ENCODE data around the gene CRACR2B. TPM values are rescaled to one million over a fixed set of nuclear protein-coding genes. Genes with fewer than 3 reads are reported as not detected.

Gene CRACR2B
- total RNA-seq, 4 donors from 2014 or later: 0.48 to 5.7 (median 3.5) TPM

DNA sequence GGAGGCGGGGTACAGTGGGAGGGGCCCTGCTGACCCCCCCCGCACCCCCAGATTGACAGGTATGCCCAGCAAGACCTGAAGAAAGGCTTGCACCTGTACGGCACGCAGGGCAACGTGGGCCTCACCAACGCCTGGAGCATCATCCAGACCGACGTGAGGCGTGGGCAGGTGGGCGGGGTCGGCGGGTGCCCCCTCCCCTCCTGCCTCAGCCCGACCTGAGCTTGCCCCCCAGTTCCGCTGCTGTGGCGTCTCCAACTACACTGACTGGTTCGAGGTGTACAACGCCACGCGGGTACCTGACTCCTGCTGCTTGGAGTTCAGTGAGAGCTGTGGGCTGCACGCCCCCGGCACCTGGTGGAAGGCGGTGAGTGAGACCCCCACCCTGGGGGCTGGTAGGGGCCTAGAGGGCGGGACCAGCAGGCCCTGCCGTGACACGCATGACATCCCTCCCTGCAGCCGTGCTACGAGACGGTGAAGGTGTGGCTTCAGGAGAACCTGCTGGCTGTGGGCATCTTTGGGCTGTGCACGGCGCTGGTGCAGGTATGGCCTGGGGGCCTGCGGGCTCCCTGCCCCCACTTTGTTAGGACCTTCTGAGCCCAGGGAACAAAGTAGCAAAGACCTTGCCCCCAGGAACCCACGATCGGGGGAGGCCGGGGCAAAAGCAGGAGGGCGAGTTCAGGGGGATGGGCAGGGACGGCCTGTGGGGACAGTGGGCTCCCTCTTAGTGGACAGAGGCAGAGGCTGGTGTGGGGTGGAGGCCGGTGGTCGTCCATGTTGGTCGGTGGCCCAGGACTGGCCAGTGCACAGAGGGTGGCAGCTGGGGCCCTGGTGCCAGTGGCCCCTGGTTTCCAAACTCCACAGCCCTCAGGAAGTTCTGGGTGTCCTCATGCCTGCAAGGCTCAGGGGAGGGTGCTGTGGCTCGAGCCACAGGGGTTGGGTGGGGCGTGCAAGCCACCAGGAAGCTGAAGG, 38.0 kb downstream of the CRACR2B start:
- Histone ChIP-seq H3K4me3 (no peak overlapping the region), H3K27ac (no peak overlapping the region), H3K9me3 (no peaks in the 10 kb centered on the region), H3K27me3 (no peaks in the 10 kb centered on the region), H3K36me3 (peaks cover 0 to 66% (median 7%) of the 10 kb centered on the region in 3 donors), H3K4me1 (peaks cover 0 to 11% (median 0%) of the 10 kb centered on the region in 3 donors)
- intact Hi-C loops (cut with DNase I): no loop called here
- WGBS, 2 donors: 67 to 77% methylated on average over 3 to 10 of the region's 41 CpGs
- no peak for DNase-seq
- no peak for TF ChIP-seq POLR2A (IDR thresholded peaks at IDR 0.05)
- TF ChIP-seq CTCF (IDR thresholded peaks at IDR 0.05): no peak

- intact Hi-C loops (cut with DNase I): no loop called here
- Histone ChIP-seq H3K36me3 (peaks cover 0 to 66% (median 7%) of the 10 kb centered on the region in 3 donors), H3K4me3 (no peak overlapping the region), H3K27me3 (no peaks in the 10 kb centered on the region), H3K27ac (no peak overlapping the region), H3K9me3 (no peaks in the 10 kb centered on the region), H3K4me1 (peaks cover 0 to 11% (median 0%) of the 10 kb centered on the region in 3 donors)
- TF ChIP-seq CTCF (IDR thresholded peaks at IDR 0.05) (no peak), POLR2A (IDR thresholded peaks at IDR 0.05) (no peak)
- WGBS, 2 donors: 84% methylated on average over 9 of the region's 14 CpGs; no CpG with 5 or more reads in 1 of the 2 donors
- no peak for DNase-seq
These were observed 38.8 kb downstream of the CRACR2B start for GRCh38 chr11:866481-866880.

DNA sequence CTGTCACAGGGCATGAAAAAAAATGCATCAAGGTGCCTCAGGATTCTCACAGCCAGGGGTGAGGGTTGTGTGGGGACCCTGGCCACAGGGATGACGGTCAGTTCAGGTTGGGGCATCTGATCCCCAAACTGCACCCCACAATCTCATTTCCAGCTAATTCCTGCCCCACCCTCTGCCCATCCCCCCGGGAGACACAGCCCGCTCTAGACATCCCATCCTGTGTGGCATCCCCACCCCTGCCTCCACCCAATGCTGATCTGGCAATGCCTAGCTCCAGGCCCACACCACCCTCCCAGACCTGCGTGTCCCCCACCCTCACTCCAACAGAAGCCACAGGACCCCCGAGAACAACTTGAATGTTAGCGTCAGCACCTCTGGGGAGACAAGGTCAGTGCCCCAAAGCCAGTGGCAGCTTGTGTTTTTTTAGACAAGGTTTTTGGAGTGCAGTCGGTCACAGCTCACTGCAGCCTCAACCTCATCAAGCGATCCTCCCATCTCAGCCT, 40.2 kb downstream of the CRACR2B start:
- H3K27me3 ChIP-seq: no peaks in the 10 kb centered on the region
- H3K4me1 ChIP-seq: no peaks in the 10 kb centered on the region
- H3K36me3 ChIP-seq: peaks cover 0 to 59% (median 2%) of the 10 kb centered on the region in 3 donors
- H3K4me3 ChIP-seq: no peak overlapping the region
- H3K27ac ChIP-seq: no peak overlapping the region
- no peak for DNase-seq
- 75 to 86% methylated on average over 4 of the region's 8 CpGs for WGBS, 2 donors
- intact Hi-C loops (cut with DNase I): no loop called here
- TF ChIP-seq CTCF (IDR thresholded peaks at IDR 0.05) (no peak), POLR2A (IDR thresholded peaks at IDR 0.05) (no peak)
- no peaks in the 10 kb centered on the region for H3K9me3 ChIP-seq

GRCh38 chr11:868394-868793, 40.7 kb downstream of the CRACR2B start:
- TF ChIP-seq POLR2A (IDR thresholded peaks at IDR 0.05): no peak
- no peak for TF ChIP-seq CTCF (IDR thresholded peaks at IDR 0.05)
- 85% methylated on average over 8 to 9 of the region's 17 CpGs for WGBS, 2 donors
- H3K27ac ChIP-seq: no peak overlapping the region
- intact Hi-C loops (cut with DNase I): no loop called here
- H3K27me3 ChIP-seq: no peaks in the 10 kb centered on the region
- no peaks in the 10 kb centered on the region for H3K9me3 ChIP-seq
- H3K36me3 ChIP-seq: peaks cover 0 to 54% (median 0%) of the 10 kb centered on the region in 3 donors
- H3K4me1 ChIP-seq: no peaks in the 10 kb centered on the region
- no peak overlapping the region for H3K4me3 ChIP-seq
- DNase-seq: no peak

GRCh38 chr11:868802-869201, 41.1 kb downstream of the CRACR2B start:
- no peak overlapping the region for H3K4me3 ChIP-seq
- H3K36me3 ChIP-seq: peaks cover 0 to 50% (median 0%) of the 10 kb centered on the region in 3 donors
- H3K9me3 ChIP-seq: no peaks in the 10 kb centered on the region
- TF ChIP-seq CTCF (IDR thresholded peaks at IDR 0.05): no peak
- no peak for TF ChIP-seq POLR2A (IDR thresholded peaks at IDR 0.05)
- H3K27ac ChIP-seq: no peak overlapping the region
- intact Hi-C loops (cut with DNase I): no loop called here
- 80% methylated on average over 3 of the region's 12 CpGs; no CpG with 5 or more reads in 1 of the 2 donors for WGBS, 2 donors
- no peaks in the 10 kb centered on the region for H3K4me1 ChIP-seq
- DNase-seq: no peak
- H3K27me3 ChIP-seq: no peaks in the 10 kb centered on the region
